Activated CD4-positive, alpha-beta T cell treated with anti-CD3 and anti-CD28 coated beads, Interleukin-2, amount 10 ng/mL, durations not matched to agents 7 days and 5 days (primary cell): ENCODE data around the gene OPA3. TPM values are rescaled to one million over a fixed set of nuclear protein-coding genes. Genes with fewer than 3 reads are reported as not detected.

Experiments used
- CTCF ChIA-PET: fragments of 350-600 bp; sonication (Branson Sonifier 250); formaldehyde crosslinking; loops from one replicate; lab custom pipeline; 2021; ENCODE audit warnings: antibody characterized with exemption; lab: Charles Lee
- POLR2A ChIA-PET: fragments of 350-600 bp; sonication (Branson Sonifier 250); formaldehyde crosslinking; loops from one replicate; lab custom pipeline; 2021; ENCODE audit warnings: antibody characterized with exemption; lab: Charles Lee
- DNase-seq: peaks from one replicate; pipeline ENCODE4 v3.0.0-alpha.2; 2020
- H3K27ac Mint-ChIP-seq: one replicate; pipeline ENCODE4 v1.8.0; 2021; ENCODE audit warnings: mild to moderate bottlenecking, moderate library complexity, mixed read lengths
- H3K27me3 Mint-ChIP-seq: one replicate; pipeline ENCODE4 v1.8.0; 2021; ENCODE audit warnings: mixed read lengths
- H3K36me3 Mint-ChIP-seq: one replicate; pipeline ENCODE4 v1.8.0; 2021; ENCODE audit warnings: low read depth, mixed read lengths
- H3K4me1 Mint-ChIP-seq: one replicate; pipeline ENCODE4 v1.8.0; 2021; ENCODE audit warnings: mixed read lengths
- H3K4me3 Mint-ChIP-seq: one replicate; pipeline ENCODE4 v1.8.0; 2021; ENCODE audit warnings: mild to moderate bottlenecking, moderate library complexity, mixed read lengths
- H3K9me3 Mint-ChIP-seq: one replicate; pipeline ENCODE4 v1.8.0; 2021; ENCODE audit warnings: mixed read lengths
- total RNA-seq, 2 experiments: library from RNA; stranded (reverse); gene quantifications; one replicate each; pipeline ENCODE4 v1.2.3, GENCODE V29; 2021

Gene OPA3
- total RNA-seq, 2 experiments from 2014 or later, result 12.6 to 13.4 TPM

- Mint-ChIP-seq H3K27me3 (no peaks in the 10 kb centered on the region), H3K4me3 (no peak overlapping the region), H3K36me3 (peaks cover 2% of the 10 kb centered on the region), H3K9me3 (no peaks in the 10 kb centered on the region), H3K4me1 (peaks cover 10% of the 10 kb centered on the region), H3K27ac (no peak overlapping the region)
- no peak for DNase-seq
- POLR2A ChIA-PET, result interaction anchor here (0.6 kb wide), 1 partner anchor 117 kb away, joined by 3 read pairs; the partner anchor contains the start of gene QPCTL
- CTCF ChIA-PET, result interaction anchor here (2.0 kb wide), 1 partner anchor 17 kb away, joined by 7 read pairs; no protein-coding TSS in a partner anchor
These were observed 9.4 kb downstream of the OPA3 start for GRCh38 chr19:45575216-45575615.

- no peaks in the 10 kb centered on the region for H3K27me3 Mint-ChIP-seq
- H3K27ac Mint-ChIP-seq, result no peak overlapping the region
- no peak for DNase-seq
- peaks cover 10% of the 10 kb centered on the region for H3K4me1 Mint-ChIP-seq
- no peak overlapping the region for H3K4me3 Mint-ChIP-seq
- no peaks in the 10 kb centered on the region for H3K9me3 Mint-ChIP-seq
- POLR2A ChIA-PET, result interaction anchor here (0.6 kb wide), 1 partner anchor 118 kb away, joined by 3 read pairs; the partner anchor contains the start of gene QPCTL
- peaks cover 2% of the 10 kb centered on the region for H3K36me3 Mint-ChIP-seq
- CTCF ChIA-PET, result interaction anchor here (0.6 to 2.0 kb wide), 4 partner anchors 16 to 943 kb away, joined by 3 to 7 read pairs (median 3); no protein-coding TSS in a partner anchor
These were observed 10.1 kb downstream of the OPA3 start for GRCh38 chr19:45574526-45574925.

- ChIA-PET POLR2A (no interaction called here), CTCF (interaction anchor here (1.2 kb wide), 1 partner anchor 13 kb away, joined by 3 read pairs; no protein-coding TSS in a partner anchor)
- Mint-ChIP-seq H3K9me3 (no peaks in the 10 kb centered on the region), H3K27ac (no peak overlapping the region), H3K27me3 (no peaks in the 10 kb centered on the region), H3K36me3 (no peaks in the 10 kb centered on the region), H3K4me3 (no peak overlapping the region), H3K4me1 (peaks cover 1% of the 10 kb centered on the region)
- no peak for DNase-seq
These were observed 13.0 kb downstream of the OPA3 start for GRCh38 chr19:45571457-45572220.

GRCh38 chr19:45569619-45570421 is 14.8 kb downstream of the OPA3 start:
- Mint-ChIP-seq H3K9me3 (no peaks in the 10 kb centered on the region), H3K36me3 (no peaks in the 10 kb centered on the region), H3K4me1 (no peaks in the 10 kb centered on the region), H3K27ac (no peak overlapping the region), H3K4me3 (no peak overlapping the region), H3K27me3 (no peaks in the 10 kb centered on the region)
- ChIA-PET CTCF (interaction anchor here (0.9 to 1.1 kb wide), 2 partner anchors 131 to 170 kb away, joined by 3 to 4 read pairs; no protein-coding TSS in a partner anchor), POLR2A (no interaction called here)
- peak; percentile 57 for DNase-seq

- no peak for DNase-seq
- H3K4me3 Mint-ChIP-seq, result no peak overlapping the region
- no peak overlapping the region for H3K27ac Mint-ChIP-seq
- H3K4me1 Mint-ChIP-seq, result peaks cover 9% of the 10 kb centered on the region
- H3K27me3 Mint-ChIP-seq, result no peaks in the 10 kb centered on the region
- ChIA-PET CTCF (interaction anchor here (1.2 kb wide), 1 partner anchor 90 kb away, joined by 3 read pairs; no protein-coding TSS in a partner anchor), POLR2A (no interaction called here)
- H3K36me3 Mint-ChIP-seq, result no peaks in the 10 kb centered on the region
- no peaks in the 10 kb centered on the region for H3K9me3 Mint-ChIP-seq
These were observed 15.9 kb downstream of the OPA3 start for GRCh38 chr19:45568732-45569131.

- CTCF ChIA-PET, result interaction anchor here (1.2 kb wide), 1 partner anchor 89 kb away, joined by 3 read pairs; no protein-coding TSS in a partner anchor
These were observed 17.0 kb downstream of the OPA3 start for GRCh38 chr19:45567609-45568008.

GRCh38 chr19:45564131-45564780 is 20.3 kb downstream of the OPA3 start:
- Mint-ChIP-seq H3K9me3 (no peaks in the 10 kb centered on the region), H3K4me1 (peaks cover 26% of the 10 kb centered on the region), H3K4me3 (no peak overlapping the region), H3K27ac (peak overlapping the region; percentile 50), H3K36me3 (peaks cover 3% of the 10 kb centered on the region), H3K27me3 (no peaks in the 10 kb centered on the region)
- ChIA-PET POLR2A (no interaction called here), CTCF (interaction anchor here (1.0 kb wide), 1 partner anchor 75 kb away, joined by 3 read pairs; no protein-coding TSS in a partner anchor)
- no peak for DNase-seq

More at GRCh38 chr19:45567609-45568008, 17.0 kb downstream of the OPA3 start:
- H3K4me3 Mint-ChIP-seq, result no peak overlapping the region
- H3K27me3 Mint-ChIP-seq, result no peaks in the 10 kb centered on the region
- H3K4me1 Mint-ChIP-seq, result peaks cover 18% of the 10 kb centered on the region
- peaks cover 2% of the 10 kb centered on the region for H3K36me3 Mint-ChIP-seq
- no peak overlapping the region for H3K27ac Mint-ChIP-seq
- POLR2A ChIA-PET, result no interaction called here
- H3K9me3 Mint-ChIP-seq, result no peaks in the 10 kb centered on the region
- DNase-seq, result no peak

GRCh38 chr19:45560686-45561085 is 23.9 kb downstream of the OPA3 start:
- H3K36me3 Mint-ChIP-seq, result peaks cover 3% of the 10 kb centered on the region
- ChIA-PET CTCF (no interaction called here), POLR2A (no interaction called here)
- no peaks in the 10 kb centered on the region for H3K27me3 Mint-ChIP-seq
- H3K4me3 Mint-ChIP-seq, result no peak overlapping the region
- no peak overlapping the region for H3K27ac Mint-ChIP-seq
- peaks cover 34% of the 10 kb centered on the region for H3K4me1 Mint-ChIP-seq
- no peak for DNase-seq
- H3K9me3 Mint-ChIP-seq, result no peaks in the 10 kb centered on the region

GRCh38 chr19:45560038-45560437 is 24.6 kb downstream of the OPA3 start:
- peaks cover 3% of the 10 kb centered on the region for H3K36me3 Mint-ChIP-seq
- H3K27ac Mint-ChIP-seq, result no peak overlapping the region
- H3K27me3 Mint-ChIP-seq, result no peaks in the 10 kb centered on the region
- no peaks in the 10 kb centered on the region for H3K9me3 Mint-ChIP-seq
- POLR2A ChIA-PET, result no interaction called here
- no peak for DNase-seq
- H3K4me3 Mint-ChIP-seq, result no peak overlapping the region
- CTCF ChIA-PET, result interaction anchor here (0.5 to 0.8 kb wide), 2 partner anchors 24 to 47 kb away, joined by 3 to 4 read pairs; no protein-coding TSS in a partner anchor
- peaks cover 34% of the 10 kb centered on the region for H3K4me1 Mint-ChIP-seq

- Mint-ChIP-seq H3K27me3 (no peaks in the 10 kb centered on the region), H3K27ac (no peak overlapping the region), H3K9me3 (no peaks in the 10 kb centered on the region), H3K4me3 (no peak overlapping the region), H3K4me1 (peaks cover 24% of the 10 kb centered on the region), H3K36me3 (peaks cover 3% of the 10 kb centered on the region)
- DNase-seq, result peak; percentile 83
- ChIA-PET POLR2A (interaction anchor here (0.6 kb wide), 1 partner anchor 42 kb away, joined by 5 read pairs; no protein-coding TSS in a partner anchor), CTCF (interaction anchor here (0.5 to 2.1 kb wide), 28 partner anchors 9 to 193 kb away, joined by 3 to 16 read pairs (median 4); partner anchors contain the start of genes EML2, ERCC1, PPM1N and QPCTL)
These were observed 26.2 kb downstream of the OPA3 start for GRCh38 chr19:45558399-45558878.

- Mint-ChIP-seq H3K4me1 (peaks cover 15% of the 10 kb centered on the region), H3K4me3 (no peak overlapping the region), H3K27me3 (no peaks in the 10 kb centered on the region), H3K36me3 (no peaks in the 10 kb centered on the region), H3K27ac (no peak overlapping the region), H3K9me3 (no peaks in the 10 kb centered on the region)
- CTCF ChIA-PET, result interaction anchor here (0.9 to 2.1 kb wide), 6 partner anchors 8 to 118 kb away, joined by 3 to 16 read pairs (median 3); no protein-coding TSS in a partner anchor
- POLR2A ChIA-PET, result no interaction called here
- DNase-seq, result no peak
These were observed 27.8 kb downstream of the OPA3 start for GRCh38 chr19:45556835-45557234.

- Mint-ChIP-seq H3K9me3 (no peaks in the 10 kb centered on the region), H3K36me3 (no peaks in the 10 kb centered on the region), H3K4me1 (peaks cover 8% of the 10 kb centered on the region), H3K27me3 (no peaks in the 10 kb centered on the region), H3K27ac (no peak overlapping the region), H3K4me3 (no peak overlapping the region)
- POLR2A ChIA-PET, result no interaction called here
- DNase-seq, result no peak
- CTCF ChIA-PET, result interaction anchor here (0.5 to 0.7 kb wide), 2 partner anchors 70 to 89 kb away, joined by 3 to 5 read pairs; no protein-coding TSS in a partner anchor
These were observed 30.1 kb downstream of the OPA3 start for GRCh38 chr19:45554481-45554880.
